Neural cell (in vitro differentiated cells): ENCODE data around the gene HOXC5.

Experiments
- CTCF ChIP-seq: fragments of 450-650 bp; IDR thresholded peaks from 2 replicates; pipeline ENCODE4 v1.5.1; 2014; ENCODE audit warnings: antibody characterized with exemption, mild to moderate bottlenecking, moderate library complexity; ENCODE audit not compliant: poor library complexity, severe bottlenecking
- EP300 ChIP-seq: fragments of 450-650 bp; conservative IDR thresholded peaks from 2 replicates; pipeline ENCODE4 v1.6.1; 2014; ENCODE audit warnings: antibody characterized with exemption, mild to moderate bottlenecking, moderate library complexity; ENCODE audit not compliant: poor library complexity, severe bottlenecking
- EZH2 ChIP-seq: fragments of 200-600, 300-800 bp; shearing (Covaris generic), sonication (generic); IDR thresholded peaks from 2 replicates; pipeline ENCODE4 v1.6.1; 2014; ENCODE audit warnings: antibody characterized with exemption, low read length, borderline replicate concordance, mild to moderate bottlenecking; ENCODE audit not compliant: insufficient read depth, poor library complexity, severe bottlenecking
- POLR2AphosphoS5 ChIP-seq: IDR thresholded peaks from 2 replicates; pipeline ENCODE4 v1.6.1; 2012
- RAD21 ChIP-seq: fragments of 450-650 bp; conservative IDR thresholded peaks from 2 replicates; pipeline ENCODE4 v1.6.1; 2014; ENCODE audit warnings: antibody characterized with exemption, mild to moderate bottlenecking, moderate library complexity
- REST ChIP-seq: IDR thresholded peaks from 2 replicates; pipeline ENCODE4 v1.6.1; 2012; ENCODE audit warnings: borderline replicate concordance
- SMC3 ChIP-seq: fragments of 450-650 bp; conservative IDR thresholded peaks from 2 replicates; pipeline ENCODE4 v1.6.1; 2014; ENCODE audit warnings: antibody characterized with exemption, mild to moderate bottlenecking, moderate library complexity; ENCODE audit not compliant: poor library complexity

- TF ChIP-seq POLR2AphosphoS5: no peak
- TF ChIP-seq EZH2: peak; percentile 52
- peak; percentile 65 for TF ChIP-seq CTCF
- no peak for TF ChIP-seq EP300
- TF ChIP-seq REST: no peak
- peak; percentile 74 for TF ChIP-seq SMC3
- peak; percentile 68 for TF ChIP-seq RAD21
Measured at GRCh38 chr12:53989227-53990113, 43.4 kb upstream of the HOXC5 start.
